HG03354 (cell line): ENCODE data around the gene SGTB.

ENCODE experiments used
- ATAC-seq: cut with Tn5 transposase; IDR thresholded peaks from one replicate; pipeline ENCODE4 v1.9.1; 2021; ENCODE audit warnings: mild to moderate bottlenecking; ENCODE audit not compliant: unreplicated experiment, poor library complexity, severe bottlenecking

The SGTB gene

GRCh38 chr5:65721720-65722574, at the start of gene SGTB, which contains the start of gene NLN:
TSS of gene SGTB (minus strand) at chr5:65722109. CDS start at chr5:65720807, 1,302 bp downstream.
TSS of gene NLN (plus strand) at chr5:65722205. CDS start at chr5:65722374, 169 bp downstream.
- ATAC-seq: peak; percentile 90

GRCh38 chr5:65771266-65771665, 49.4 kb upstream of the SGTB start:
- no peak for ATAC-seq

- ATAC-seq: no peak
Measured at GRCh38 chr5:65769539-65769938, 47.6 kb upstream of the SGTB start.

GRCh38 chr5:65768723-65769346, 46.9 kb upstream of the SGTB start:
- ATAC-seq: no peak

- no peak for ATAC-seq
Measured at GRCh38 chr5:65767565-65767964, 45.7 kb upstream of the SGTB start.

GRCh38 chr5:65766781-65767180, 44.9 kb upstream of the SGTB start:
- no peak for ATAC-seq

- ATAC-seq: no peak
Measured at GRCh38 chr5:65766175-65766574, 44.3 kb upstream of the SGTB start.

GRCh38 chr5:65765582-65765981, 43.7 kb upstream of the SGTB start:
- ATAC-seq: no peak

GRCh38 chr5:65762234-65762633, 40.3 kb upstream of the SGTB start:
- no peak for ATAC-seq

- ATAC-seq: no peak
Measured at GRCh38 chr5:65760504-65761275, 38.8 kb upstream of the SGTB start.

- no peak for ATAC-seq
Measured at GRCh38 chr5:65758546-65759144, 36.7 kb upstream of the SGTB start.

GRCh38 chr5:65753189-65753588, 31.3 kb upstream of the SGTB start:
- ATAC-seq: no peak

GRCh38 chr5:65750938-65751337, 29.0 kb upstream of the SGTB start:
- ATAC-seq: no peak

GRCh38 chr5:65749956-65750355, 28.0 kb upstream of the SGTB start:
- no peak for ATAC-seq

- no peak for ATAC-seq
Measured at GRCh38 chr5:65749221-65749844, 27.4 kb upstream of the SGTB start.

- peak; percentile 94 for ATAC-seq
Measured at GRCh38 chr5:65742565-65743231, 20.8 kb upstream of the SGTB start.

GRCh38 chr5:65739162-65739561, 17.3 kb upstream of the SGTB start:
- ATAC-seq: no peak

- ATAC-seq: no peak
Measured at GRCh38 chr5:65738305-65738704, 16.4 kb upstream of the SGTB start.

GRCh38 chr5:65737842-65738241, 15.9 kb upstream of the SGTB start:
- no peak for ATAC-seq
